HCT116 (cell line): Measurements from ENCODE around the gene GNAI1.

Source experiments
- ATF3 ChIP-seq: IDR thresholded peaks from 2 replicates; pipeline ENCODE4 v1.6.1; 2012
- CTCF ChIP-seq, 3 experiments: fragments of 200-600 bp in 1 of 3; sonication (generic) in 1 of 3; IDR thresholded peaks in 2 of 3; conservative IDR thresholded peaks in 1 of 3; 2 replicates each; pipeline ENCODE4 v1.5.1; 2012 to 2017; ENCODE audit warnings: low read depth in 2 of 3, low read length in 2 of 3, antibody characterized with exemption in 1 of 3, borderline replicate concordance in 1 of 3, control low read depth in 1 of 3, mild to moderate bottlenecking in 1 of 3, mixed read lengths in 1 of 3, mixed run types in 1 of 3, moderate library complexity in 1 of 3; ENCODE audit not compliant: insufficient read depth in 1 of 3
- EZH2 ChIP-seq: fragments of 200-600 bp; sonication (generic); IDR thresholded peaks from 2 replicates; pipeline ENCODE4 v1.6.1; 2017; ENCODE audit warnings: antibody characterized with exemption, mixed run types
- MAX ChIP-seq: IDR thresholded peaks from 2 replicates; pipeline ENCODE4 v1.6.1; 2012
- POLR2A ChIP-seq: IDR thresholded peaks from 2 replicates; pipeline ENCODE4 v1.7.0; 2011; ENCODE audit warnings: borderline replicate concordance; ENCODE audit not compliant: insufficient read depth, insufficient read length; ENCODE audit errors: extremely low read depth
- REST ChIP-seq: IDR thresholded peaks from 2 replicates; pipeline ENCODE4 v1.6.1; 2012; ENCODE audit warnings: low read depth
- YY1 ChIP-seq: IDR thresholded peaks from 2 replicates; pipeline ENCODE4 v1.6.1; 2011; ENCODE audit warnings: low read length, low read depth, moderate library complexity, mild to moderate bottlenecking; ENCODE audit not compliant: insufficient replicate concordance; ENCODE audit errors: extremely low read depth

GRCh38 chr7:80124526-80125264 lies 9.9 kb upstream of the GNAI1 start:
- no peak for TF ChIP-seq EZH2
- no peak for TF ChIP-seq REST
- TF ChIP-seq MAX, result no peak
- TF ChIP-seq CTCF (IDR thresholded peaks at IDR 0.05 in 2 of 3, conservative IDR thresholded peaks at IDR 0.05 in 1 of 3; ENCODE audit: borderline replicate concordance in 1 of 3, insufficient read depth in 1 of 3, low read depth in 2 of 3, low read length in 2 of 3), result no peak
- TF ChIP-seq ATF3, result no peak
- TF ChIP-seq YY1, result no peak
- TF ChIP-seq POLR2A, result no peak
